IPS-11a (cell line): ENCODE measurements around the gene LHFPL5.
A peak's percentile ranks its signal among the peaks of the same experiment; 100 is the strongest.

Experiments
- H3K4me3 ChIP-seq: one replicate; pipeline ENCODE4 v1.5.1; 2013; ENCODE audit warnings: low read depth, low read length, control low read depth

Gene LHFPL5

GRCh38 chr6:35804996-35805736 is at the start of gene LHFPL5:
Gene LHFPL5, plus strand, starts transcription at chr6:35805352. Its CDS starts 319 bp downstream, at chr6:35805671.
- peak within 1 kb of the TSS; percentile 63 for H3K4me3 ChIP-seq

GRCh38 chr6:35757456-35758123 is 47.6 kb upstream of the LHFPL5 start:
- H3K4me3 ChIP-seq = no peak overlapping the region

- H3K4me3 ChIP-seq = no peak overlapping the region
Measured at GRCh38 chr6:35759426-35759825, 45.7 kb upstream of the LHFPL5 start.

GRCh38 chr6:35765739-35766138 is 39.4 kb upstream of the LHFPL5 start:
- no peak overlapping the region for H3K4me3 ChIP-seq

GRCh38 chr6:35769211-35769610 is 35.9 kb upstream of the LHFPL5 start:
- H3K4me3 ChIP-seq = no peak overlapping the region

- H3K4me3 ChIP-seq = no peak overlapping the region
Measured at GRCh38 chr6:35771343-35771627, 33.9 kb upstream of the LHFPL5 start.

- no peak overlapping the region for H3K4me3 ChIP-seq
Measured at GRCh38 chr6:35774116-35774794, 30.9 kb upstream of the LHFPL5 start.

GRCh38 chr6:35775031-35775430 is 30.1 kb upstream of the LHFPL5 start:
- H3K4me3 ChIP-seq = no peak overlapping the region

- H3K4me3 ChIP-seq = peak within 1 kb of the TSS; percentile 37
Measured at GRCh38 chr6:35776364-35777215, 28.6 kb upstream of the LHFPL5 start, which contains the start of gene CLPSL2. Gene CLPSL2, plus strand, starts transcription at chr6:35776598. Its CDS starts 21 bp downstream, at chr6:35776619.

- no peak overlapping the region for H3K4me3 ChIP-seq
Measured at GRCh38 chr6:35777356-35778102, 27.6 kb upstream of the LHFPL5 start.

- H3K4me3 ChIP-seq = no peak overlapping the region
Measured at GRCh38 chr6:35778437-35778836, 26.7 kb upstream of the LHFPL5 start.

- H3K4me3 ChIP-seq = no peak within 1 kb of the TSS
Measured at GRCh38 chr6:35780719-35781118, 24.4 kb upstream of the LHFPL5 start, which contains the start of gene CLPSL1. Gene CLPSL1, plus strand, starts transcription at chr6:35781019. Its CDS starts 92 bp downstream, at chr6:35781111.

- H3K4me3 ChIP-seq = no peak overlapping the region
Measured at GRCh38 chr6:35781290-35781689, 23.9 kb upstream of the LHFPL5 start.

- no peak overlapping the region for H3K4me3 ChIP-seq
Measured at GRCh38 chr6:35782424-35782823, 22.7 kb upstream of the LHFPL5 start.

GRCh38 chr6:35784200-35784599 is 21.0 kb upstream of the LHFPL5 start:
- H3K4me3 ChIP-seq = no peak overlapping the region

GRCh38 chr6:35786272-35786671 is 18.9 kb upstream of the LHFPL5 start:
- no peak overlapping the region for H3K4me3 ChIP-seq

GRCh38 chr6:35786810-35787209 is 18.3 kb upstream of the LHFPL5 start:
- no peak overlapping the region for H3K4me3 ChIP-seq

GRCh38 chr6:35787266-35788218 is 17.6 kb upstream of the LHFPL5 start:
- H3K4me3 ChIP-seq = no peak overlapping the region

- no peak overlapping the region for H3K4me3 ChIP-seq
Measured at GRCh38 chr6:35788423-35788982, 16.6 kb upstream of the LHFPL5 start.
